GM21528 (cell line): ENCODE data around the gene SYT5.
"Not testable (repeated sequence)": the region's sequence is repeated elsewhere in the genome, so short reads cannot be mapped to it uniquely, and the experiment has no call there.

Experiments used
- ATAC-seq: cut with Tn5 transposase; IDR thresholded peaks from one replicate; pipeline ENCODE4 v1.9.1; 2021; ENCODE audit warnings: mild to moderate bottlenecking, moderate library complexity; ENCODE audit not compliant: unreplicated experiment, low FRiP score

Gene SYT5

DNA sequence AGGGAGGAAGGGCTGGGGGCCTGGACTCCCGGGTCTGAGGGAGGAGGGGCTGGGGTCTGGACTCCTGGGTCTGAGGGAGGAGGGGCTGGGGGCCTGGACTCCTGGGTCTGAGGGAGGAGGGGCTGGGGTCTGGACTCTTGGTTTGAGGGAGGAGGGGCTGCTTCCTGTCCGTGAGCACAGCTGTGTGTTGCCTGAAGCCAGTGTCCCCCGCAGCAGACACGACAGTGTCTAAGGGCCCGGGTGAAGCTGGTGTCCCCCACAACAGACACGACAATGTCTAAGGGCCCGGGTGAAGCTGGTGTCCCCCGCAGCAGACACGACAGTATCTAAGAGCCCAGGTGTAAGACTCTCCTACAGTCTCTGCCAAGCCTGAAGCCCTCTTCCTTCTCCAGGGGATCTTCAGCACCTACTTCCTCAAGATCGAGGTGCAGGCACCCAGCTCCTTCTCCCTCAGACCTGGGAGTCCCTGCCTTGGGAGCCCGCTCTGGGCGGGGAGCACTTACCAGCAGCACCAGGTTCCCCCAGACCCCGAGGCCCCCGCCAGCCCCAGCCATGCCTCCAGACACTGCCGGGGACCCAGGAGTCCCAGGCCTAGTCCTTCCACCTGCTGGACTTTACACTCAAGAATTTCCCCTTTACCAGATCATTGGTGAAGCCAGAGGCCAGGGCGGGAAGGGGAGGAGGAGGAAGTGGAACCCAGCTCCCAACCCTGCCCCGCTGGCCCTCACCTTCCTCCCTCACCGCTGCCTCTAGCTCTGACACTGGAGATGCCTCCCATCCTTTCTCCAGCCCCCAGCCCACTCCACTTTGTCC, 29.0 kb upstream of the SYT5 start, which contains the start of gene PTPRH:
Gene PTPRH, minus strand, starts transcription at position 622 of the 813 bp plus-strand sequence. Its CDS starts 68 bp downstream, at position 554.
- no peak for ATAC-seq

GRCh38 chr19:55206664-55207500, 26.8 kb upstream of the SYT5 start:
- ATAC-seq = no peak

DNA sequence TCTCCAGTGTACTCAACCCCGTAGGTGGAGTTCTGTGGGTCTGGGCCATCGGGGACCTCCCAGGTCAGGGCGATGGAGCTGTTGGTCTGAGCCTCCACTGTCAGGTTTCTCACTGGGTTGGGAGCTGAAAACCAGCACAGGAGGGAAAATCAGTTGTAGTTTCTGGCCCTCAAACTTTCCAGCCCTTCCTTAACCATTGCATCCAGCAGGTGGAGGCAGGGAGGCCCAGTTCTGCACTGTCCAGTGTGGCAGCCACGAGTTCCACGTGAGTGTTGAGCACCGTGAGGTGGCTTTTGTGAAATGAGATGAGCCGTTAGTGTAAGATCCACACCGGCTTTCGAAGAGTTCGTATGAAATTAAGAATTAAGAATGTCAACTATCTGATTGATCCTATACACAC, 22.1 kb upstream of the SYT5 start:
- ATAC-seq = not testable (repeated sequence)

- ATAC-seq = no peak
Measured at GRCh38 chr19:55199620-55200204, 19.6 kb upstream of the SYT5 start.

DNA sequence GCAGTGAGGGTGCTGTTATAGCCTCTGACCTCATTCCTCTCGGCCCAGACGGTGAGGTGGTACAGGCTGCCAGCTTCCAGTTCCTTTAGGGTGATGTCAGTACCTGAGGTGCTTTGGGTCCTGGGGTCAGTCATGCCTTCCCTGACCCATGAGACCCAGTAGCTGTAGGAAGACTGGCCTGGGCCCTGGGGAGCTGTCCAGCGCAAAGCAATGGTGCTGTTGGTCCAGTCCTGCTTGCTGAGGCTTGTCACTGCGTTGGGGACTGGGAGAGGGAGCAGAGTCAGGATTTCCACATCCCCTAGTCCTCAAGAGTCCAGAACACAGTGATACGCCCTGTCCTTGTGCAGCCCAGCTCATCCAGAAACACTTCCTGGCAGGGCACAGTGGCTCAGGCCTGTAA, 18.6 kb upstream of the SYT5 start:
- ATAC-seq = no peak

- no peak for ATAC-seq
Measured at GRCh38 chr19:55197528-55197927, 17.4 kb upstream of the SYT5 start.

DNA sequence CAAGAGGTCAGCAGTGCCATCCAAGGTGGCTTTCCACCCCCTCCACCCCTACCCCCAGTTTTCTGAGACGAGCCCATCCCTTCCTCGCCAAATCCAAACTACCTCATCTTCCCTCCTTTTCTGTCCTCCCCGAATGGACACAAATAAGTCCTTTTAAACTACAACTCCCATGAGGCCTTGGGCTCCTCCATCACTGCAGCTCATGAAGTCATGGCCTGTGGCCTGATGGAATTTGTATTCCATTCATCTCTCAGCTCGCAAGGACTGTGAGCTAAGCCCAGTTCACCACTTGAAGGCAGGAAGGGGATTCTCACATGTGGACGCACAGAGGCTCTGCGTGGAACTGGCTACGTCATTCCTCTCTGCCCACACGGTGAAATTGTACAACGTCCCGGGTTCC, 16.7 kb upstream of the SYT5 start:
- ATAC-seq = no peak

DNA sequence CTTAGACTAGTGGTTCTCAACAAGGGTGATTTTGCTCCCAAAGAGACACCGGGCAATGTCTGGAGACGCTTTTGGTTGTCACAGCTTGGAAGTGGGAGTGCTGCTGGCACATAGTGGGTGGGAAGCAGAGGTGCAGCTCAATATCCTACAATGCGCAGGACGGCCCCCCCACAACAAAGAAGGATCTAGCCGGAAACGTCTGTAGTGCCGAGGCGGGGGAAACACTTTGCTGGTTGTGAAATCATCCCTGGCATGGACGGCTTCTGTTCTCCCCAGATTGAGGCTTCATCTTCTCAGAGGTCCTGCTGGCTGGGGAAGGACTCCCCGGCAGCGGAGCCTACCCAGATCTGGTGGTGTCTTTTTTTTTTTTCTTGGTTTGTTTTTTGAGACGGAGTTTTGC, 13.4 kb upstream of the SYT5 start:
- ATAC-seq = no peak

DNA sequence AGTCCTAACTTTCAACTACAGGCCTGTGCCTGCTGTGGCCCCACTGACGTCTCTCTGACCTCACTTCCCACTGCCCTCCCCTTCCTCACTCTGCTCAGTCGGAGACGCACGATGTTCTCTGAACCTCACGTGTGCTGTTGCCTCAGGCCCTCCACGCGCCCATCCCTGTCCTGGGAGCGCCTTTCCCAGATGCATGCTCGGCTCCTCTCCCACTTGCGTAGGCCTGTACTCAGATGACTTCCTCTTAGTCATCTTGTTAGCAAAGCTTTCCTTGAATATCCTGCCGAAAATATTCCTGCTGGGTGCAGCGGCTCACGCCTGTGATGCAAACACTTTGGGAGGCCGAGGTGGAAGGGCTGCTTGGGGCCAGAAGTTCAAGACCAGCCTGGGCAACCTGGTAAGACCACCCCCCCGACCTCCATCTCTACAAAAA, 9.3 kb upstream of the SYT5 start:
- no peak for ATAC-seq

- ATAC-seq = no peak
Measured at GRCh38 chr19:55188625-55189024, 8.5 kb upstream of the SYT5 start.

DNA sequence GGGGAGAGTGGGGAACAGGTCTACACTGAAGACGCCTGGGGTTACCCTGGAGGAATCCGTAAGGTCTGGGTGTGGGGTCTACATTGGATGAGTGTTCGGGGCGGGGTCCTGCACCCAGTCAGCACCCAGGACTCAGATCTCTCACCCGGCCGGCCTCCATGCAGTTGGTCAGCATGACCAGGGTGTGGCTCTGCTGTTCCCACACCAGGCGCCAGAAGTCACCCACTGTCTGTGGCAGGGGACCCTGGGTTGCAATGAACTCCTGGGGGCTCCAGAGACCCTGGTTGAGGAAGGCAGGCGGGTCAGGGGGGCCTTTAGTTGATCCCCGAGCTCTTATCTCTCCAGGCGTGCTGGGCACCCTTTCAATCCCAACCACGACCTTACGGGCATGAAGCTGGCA, 6.0 kb upstream of the SYT5 start:
- no peak for ATAC-seq

- no peak for ATAC-seq
Measured at GRCh38 chr19:55181740-55182139, 1.7 kb upstream of the SYT5 start.

- peak; percentile 56 for ATAC-seq
Measured at GRCh38 chr19:55178781-55179599, 1.1 kb downstream of the SYT5 start.

GRCh38 chr19:55176076-55176475, 4.0 kb downstream of the SYT5 start:
- no peak for ATAC-seq

DNA sequence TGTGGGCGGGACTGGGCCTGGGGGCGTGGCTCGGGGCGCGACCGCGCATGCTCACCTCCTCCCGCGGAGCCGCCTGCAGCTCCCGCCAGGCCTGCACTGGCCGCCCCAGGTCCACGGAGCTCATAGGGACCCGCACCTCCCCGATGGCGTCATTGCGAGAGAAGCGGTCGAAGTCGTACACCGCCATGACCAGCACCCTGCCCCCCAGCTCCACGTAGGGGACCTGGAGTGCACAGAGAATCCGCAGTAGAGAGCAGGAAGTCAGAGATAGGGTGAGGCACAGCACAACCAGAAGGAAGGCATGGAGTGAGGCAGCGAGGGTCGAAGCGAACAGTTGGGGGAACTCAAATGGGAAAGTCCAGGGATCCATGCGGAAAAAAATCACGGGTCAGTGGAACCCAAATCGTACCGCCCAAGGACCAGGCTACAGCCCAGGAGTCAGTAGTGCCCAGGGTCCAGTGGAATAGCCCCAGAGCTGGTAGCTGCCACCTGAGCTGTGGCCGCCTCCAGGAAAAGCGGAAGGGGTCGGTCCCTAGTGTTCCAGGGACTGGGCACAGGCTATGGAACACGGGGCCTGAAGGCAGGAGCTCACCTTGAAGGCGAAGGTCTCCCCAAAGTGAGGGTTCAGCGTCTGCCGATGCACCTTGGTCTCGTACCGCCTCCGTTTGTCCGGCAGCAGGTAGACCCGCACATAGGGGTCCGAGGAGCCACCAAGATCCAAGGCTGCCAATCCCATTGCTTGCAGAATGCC, 4.8 kb downstream of the SYT5 start:
- no peak for ATAC-seq

DNA sequence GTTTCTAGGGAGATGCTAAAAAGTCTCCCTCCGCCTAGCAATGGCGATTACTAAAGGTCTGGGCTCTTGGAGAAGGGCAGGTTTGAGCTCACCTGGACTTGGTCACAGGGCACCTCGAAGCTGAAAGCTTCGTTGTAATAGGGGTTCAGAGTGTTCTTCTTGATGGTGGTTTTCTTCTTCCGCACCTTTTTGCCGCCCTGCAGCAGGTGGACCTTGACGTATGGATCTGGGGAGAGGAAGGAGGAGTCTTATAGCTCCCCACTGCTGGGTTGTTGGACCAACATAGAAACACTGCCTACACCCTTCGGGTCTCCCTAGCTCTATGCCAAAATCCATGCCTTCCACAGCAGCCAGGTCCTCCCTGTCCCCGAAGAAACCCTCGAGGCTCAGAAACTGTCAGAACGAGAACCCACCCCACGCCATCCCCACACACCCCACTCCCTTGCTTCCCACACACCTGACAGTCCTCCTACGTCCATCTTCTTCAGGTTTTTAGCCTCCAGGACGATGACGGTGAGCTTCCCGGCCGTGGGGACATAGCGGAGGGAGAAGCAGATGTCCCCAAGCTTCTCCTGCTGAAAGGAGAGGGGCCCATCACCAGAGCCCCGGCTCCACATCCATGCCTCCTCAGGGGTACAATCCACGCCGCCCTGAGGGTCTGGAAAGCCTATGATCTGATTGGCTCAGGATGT, 5.5 kb downstream of the SYT5 start:
- no peak for ATAC-seq

- ATAC-seq = no peak
Measured at GRCh38 chr19:55173714-55174409, 6.2 kb downstream of the SYT5 start.

- ATAC-seq = no peak
Measured at GRCh38 chr19:55173186-55173713, 6.8 kb downstream of the SYT5 start.
